Brain microvascular endothelial cell (primary cell): ENCODE measurements around the gene DNAAF5.

Experiments used
- DNase-seq: peaks from one replicate; pipeline ENCODE4 v3.0.0-alpha.2; 2020
- H3K27ac ChIP-seq: fragments of 250-450 bp; sonication (Bioruptor Pico); 2 replicates; pipeline ENCODE4 v1.5.1; 2020; ENCODE audit warnings: mild to moderate bottlenecking, moderate library complexity
- H3K27me3 ChIP-seq: fragments of 250-450 bp; sonication (Bioruptor Pico); replicated peaks from 2 replicates; pipeline ENCODE4 v1.5.1; 2020; ENCODE audit warnings: mild to moderate bottlenecking
- H3K36me3 ChIP-seq: fragments of 250-450 bp; sonication (Bioruptor Pico); replicated peaks from 2 replicates; pipeline ENCODE4 v1.5.1; 2020; ENCODE audit warnings: mild to moderate bottlenecking
- H3K4me3 ChIP-seq: 2 replicates; pipeline ENCODE4 v1.5.1; 2011; ENCODE audit warnings: low read depth, mild to moderate bottlenecking, control low read depth, low read length, moderate library complexity
- in situ Hi-C: cut with HindIII; loops from 2 replicates; pipeline ENCODE4 v1.10.0; 2017; ENCODE audit warnings: low sequenced_read_pairs, low pct_ligation_motif_present
- TF ChIP-seq, protein P1 (sequence below): IDR thresholded peaks from 2 replicates; pipeline ENCODE4 v1.5.1; 2011; ENCODE audit warnings: low read depth, mild to moderate bottlenecking, moderate library complexity, low read length, control low read depth, inconsistent platforms; ENCODE audit errors: missing control alignments

Gene DNAAF5

DNA sequence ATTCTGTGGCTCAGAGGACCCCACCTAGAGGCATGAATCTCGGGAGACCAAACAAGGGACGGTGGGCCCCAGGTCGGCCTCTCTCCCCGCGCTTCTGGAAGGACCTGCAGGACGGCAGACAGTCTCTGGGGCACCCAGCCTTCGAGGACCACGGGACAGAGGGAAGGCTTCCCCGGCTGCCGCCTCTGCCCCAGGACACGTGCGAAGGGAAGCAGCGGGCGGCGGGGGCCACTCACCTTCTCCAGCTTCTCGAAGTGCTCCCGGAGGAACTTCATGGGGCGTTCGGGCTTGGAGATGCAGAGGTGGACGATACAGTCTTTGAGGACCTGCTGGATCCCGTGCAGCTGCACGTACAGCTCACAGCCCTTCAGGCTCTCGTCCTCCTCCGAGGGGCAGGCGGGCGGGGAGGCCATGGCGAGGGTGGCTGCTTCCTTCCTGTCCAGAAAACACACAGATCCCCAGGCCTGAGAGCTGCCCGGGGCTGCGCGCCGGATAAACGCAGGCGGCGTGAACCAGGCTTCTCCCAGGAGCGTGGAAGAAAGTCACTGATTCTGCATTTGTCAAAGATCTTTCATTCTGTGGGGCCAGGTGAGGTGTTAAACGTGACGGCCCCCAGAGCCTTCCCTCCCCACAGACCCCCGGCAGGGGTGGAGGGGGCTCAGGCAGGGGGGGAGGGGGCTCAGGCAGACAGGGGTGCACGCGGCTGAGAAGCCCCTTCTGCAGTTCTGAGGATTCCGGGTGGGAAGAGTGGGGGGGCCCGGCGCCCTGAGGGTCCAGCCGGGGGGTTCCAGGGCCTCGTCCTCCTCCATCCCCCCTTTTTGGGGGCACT is 15.2 kb upstream of the DNAAF5 start:
- TF ChIP-seq, protein P1, sequence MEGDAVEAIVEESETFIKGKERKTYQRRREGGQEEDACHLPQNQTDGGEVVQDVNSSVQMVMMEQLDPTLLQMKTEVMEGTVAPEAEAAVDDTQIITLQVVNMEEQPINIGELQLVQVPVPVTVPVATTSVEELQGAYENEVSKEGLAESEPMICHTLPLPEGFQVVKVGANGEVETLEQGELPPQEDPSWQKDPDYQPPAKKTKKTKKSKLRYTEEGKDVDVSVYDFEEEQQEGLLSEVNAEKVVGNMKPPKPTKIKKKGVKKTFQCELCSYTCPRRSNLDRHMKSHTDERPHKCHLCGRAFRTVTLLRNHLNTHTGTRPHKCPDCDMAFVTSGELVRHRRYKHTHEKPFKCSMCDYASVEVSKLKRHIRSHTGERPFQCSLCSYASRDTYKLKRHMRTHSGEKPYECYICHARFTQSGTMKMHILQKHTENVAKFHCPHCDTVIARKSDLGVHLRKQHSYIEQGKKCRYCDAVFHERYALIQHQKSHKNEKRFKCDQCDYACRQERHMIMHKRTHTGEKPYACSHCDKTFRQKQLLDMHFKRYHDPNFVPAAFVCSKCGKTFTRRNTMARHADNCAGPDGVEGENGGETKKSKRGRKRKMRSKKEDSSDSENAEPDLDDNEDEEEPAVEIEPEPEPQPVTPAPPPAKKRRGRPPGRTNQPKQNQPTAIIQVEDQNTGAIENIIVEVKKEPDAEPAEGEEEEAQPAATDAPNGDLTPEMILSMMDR = no peak
- in situ Hi-C loops = no loop called here
- H3K4me3 ChIP-seq = peak overlapping the region; percentile 37
- H3K27ac ChIP-seq = no peak overlapping the region
- no peaks in the 10 kb centered on the region for H3K36me3 ChIP-seq
- DNase-seq = no peak
- no peaks in the 10 kb centered on the region for H3K27me3 ChIP-seq

DNA sequence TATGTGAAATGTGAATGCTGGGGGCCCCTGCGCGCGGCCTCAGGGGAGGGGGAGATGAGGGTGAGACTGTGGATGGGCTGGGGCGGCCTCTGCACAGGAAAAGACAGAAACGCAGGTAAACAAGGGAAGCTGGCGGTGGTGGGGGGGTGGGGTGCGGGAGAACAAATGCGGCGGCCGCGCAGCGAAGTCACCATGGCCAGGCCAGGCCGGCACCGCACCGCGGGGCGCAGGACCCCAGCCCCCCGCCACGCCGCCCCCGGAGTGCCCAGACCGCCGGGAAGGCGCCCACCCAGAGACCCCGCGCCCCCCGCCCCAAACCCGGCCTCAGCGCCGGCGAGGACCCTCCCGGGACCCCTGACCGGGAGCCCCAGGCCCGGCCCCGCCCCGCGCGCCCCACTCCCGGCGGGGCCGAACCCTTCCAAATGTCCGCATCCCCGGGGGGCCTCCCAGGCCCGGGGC is 14.5 kb upstream of the DNAAF5 start:
- in situ Hi-C loops = no loop called here
- TF ChIP-seq, protein P1 = no peak
- no peaks in the 10 kb centered on the region for H3K36me3 ChIP-seq
- no peak overlapping the region for H3K27ac ChIP-seq
- H3K27me3 ChIP-seq = no peaks in the 10 kb centered on the region
- H3K4me3 ChIP-seq = peak overlapping the region; percentile 37
- no peak for DNase-seq

DNA sequence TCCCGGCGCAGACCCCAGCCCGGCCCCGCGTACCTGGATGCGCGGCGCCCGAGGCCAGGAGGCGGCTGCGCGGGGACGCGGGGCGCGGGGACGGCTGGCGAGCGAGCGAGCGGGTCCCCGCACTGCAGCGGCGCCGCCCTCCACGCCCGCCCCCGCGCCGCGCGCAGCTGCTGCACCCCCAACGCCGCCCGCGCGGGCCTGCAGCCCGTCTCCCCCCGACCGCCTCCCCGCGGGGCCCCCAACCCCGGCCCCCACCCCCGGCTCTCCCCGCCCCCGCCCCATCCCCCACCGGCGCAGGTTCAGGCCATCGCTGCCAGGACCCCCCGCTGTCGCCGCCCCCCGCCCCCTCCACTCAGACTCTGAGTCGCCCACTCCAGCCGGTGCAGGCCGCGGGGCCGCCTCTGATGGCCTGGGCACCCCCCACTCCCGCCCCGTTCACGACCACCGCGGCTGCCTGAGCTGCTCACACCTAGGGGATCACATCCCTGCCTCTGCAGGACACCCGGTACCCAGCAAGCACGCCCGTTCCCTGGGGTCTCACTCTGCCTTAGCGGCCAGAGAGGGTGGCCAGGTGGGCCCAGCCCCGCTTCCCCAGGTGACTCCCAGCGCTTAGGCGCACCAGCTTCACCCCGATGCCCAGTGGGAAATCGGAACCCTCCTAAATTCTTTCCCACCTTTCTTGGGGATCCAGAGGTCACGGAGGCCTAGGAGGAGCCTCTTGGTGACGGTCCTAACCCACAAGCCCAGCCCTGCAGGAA is 13.9 kb upstream of the DNAAF5 start:
- TF ChIP-seq, protein P1 = no peak
- in situ Hi-C loops = no loop called here
- Histone ChIP-seq H3K36me3 (no peaks in the 10 kb centered on the region), H3K4me3 (peak overlapping the region; percentile 37), H3K27me3 (no peaks in the 10 kb centered on the region), H3K27ac (no peak overlapping the region)
- no peak for DNase-seq

DNA sequence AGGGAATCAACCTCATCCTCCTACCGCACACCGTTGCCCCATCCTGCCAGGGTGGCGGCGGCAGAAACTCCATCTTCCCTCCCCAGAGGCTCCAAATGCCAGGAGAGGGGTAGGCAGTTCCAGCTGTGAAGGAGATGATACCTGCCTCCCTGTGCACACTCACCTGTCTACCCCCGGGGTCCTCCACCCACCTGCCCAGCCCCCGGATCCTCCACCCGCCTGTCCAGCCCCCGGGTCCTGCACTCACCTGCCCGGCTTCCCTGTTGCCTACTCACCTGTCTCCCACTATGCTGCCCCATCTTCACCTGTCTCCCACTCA is 13.4 kb upstream of the DNAAF5 start:
- TF ChIP-seq, protein P1 = no peak
- in situ Hi-C loops = no loop called here
- Histone ChIP-seq H3K36me3 (no peaks in the 10 kb centered on the region), H3K27ac (no peak overlapping the region), H3K4me3 (no peak overlapping the region), H3K27me3 (no peaks in the 10 kb centered on the region)
- no peak for DNase-seq

DNA sequence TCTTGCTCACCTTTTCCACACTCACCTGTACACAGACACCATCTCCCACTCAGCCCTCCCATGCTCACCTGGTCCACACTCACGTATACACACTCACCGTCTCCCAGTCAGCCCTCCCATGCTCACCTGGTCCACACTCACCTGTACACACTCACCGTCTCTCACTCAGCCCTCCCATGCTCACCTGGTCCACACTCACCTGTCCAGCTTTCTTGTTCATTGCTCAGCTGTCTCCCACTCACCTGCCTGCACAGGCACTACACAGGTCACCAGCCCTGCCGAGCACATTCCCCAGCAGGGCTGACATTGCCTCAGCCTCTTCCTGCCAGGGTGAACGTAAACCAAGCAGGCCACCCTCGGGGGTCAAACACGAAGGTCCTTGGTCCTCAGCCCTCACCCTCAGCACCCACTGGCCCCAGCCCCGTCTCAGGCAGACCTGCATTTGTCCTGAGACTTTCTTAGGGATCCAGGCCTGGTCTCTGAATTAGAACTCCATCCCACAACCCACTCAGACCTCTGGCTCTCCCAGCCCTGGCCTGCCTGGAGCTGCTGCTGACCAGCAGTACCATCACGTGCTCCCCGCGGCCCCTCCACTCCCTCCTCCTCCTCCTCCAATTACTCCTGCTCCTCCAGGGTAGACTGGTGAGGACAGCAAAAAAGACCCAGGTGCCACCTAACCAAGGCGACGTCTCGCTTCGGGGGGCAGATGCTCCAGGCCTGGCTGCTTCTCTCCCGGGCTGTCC is 12.8 kb upstream of the DNAAF5 start:
- in situ Hi-C loops = no loop called here
- TF ChIP-seq, protein P1 = no peak
- Histone ChIP-seq H3K27ac (no peak overlapping the region), H3K4me3 (no peak overlapping the region), H3K27me3 (no peaks in the 10 kb centered on the region), H3K36me3 (no peaks in the 10 kb centered on the region)
- DNase-seq = no peak
